Aortic smooth muscle cell (primary cell): ENCODE data around the gene GALC. TPM values are rescaled to one million over a fixed set of nuclear protein-coding genes. Genes with fewer than 3 reads are reported as not detected.

Source experiments
- total RNA-seq: library from RNA; depleted of rRNA; stranded (reverse); fragments of >200 nt; gene quantifications from 2 replicates; pipeline ENCODE4 v1.2.3, GENCODE V29; 2014

GALC gene
- total RNA-seq, result 30.8 and 36.7 TPM in 2 replicates

DNA sequence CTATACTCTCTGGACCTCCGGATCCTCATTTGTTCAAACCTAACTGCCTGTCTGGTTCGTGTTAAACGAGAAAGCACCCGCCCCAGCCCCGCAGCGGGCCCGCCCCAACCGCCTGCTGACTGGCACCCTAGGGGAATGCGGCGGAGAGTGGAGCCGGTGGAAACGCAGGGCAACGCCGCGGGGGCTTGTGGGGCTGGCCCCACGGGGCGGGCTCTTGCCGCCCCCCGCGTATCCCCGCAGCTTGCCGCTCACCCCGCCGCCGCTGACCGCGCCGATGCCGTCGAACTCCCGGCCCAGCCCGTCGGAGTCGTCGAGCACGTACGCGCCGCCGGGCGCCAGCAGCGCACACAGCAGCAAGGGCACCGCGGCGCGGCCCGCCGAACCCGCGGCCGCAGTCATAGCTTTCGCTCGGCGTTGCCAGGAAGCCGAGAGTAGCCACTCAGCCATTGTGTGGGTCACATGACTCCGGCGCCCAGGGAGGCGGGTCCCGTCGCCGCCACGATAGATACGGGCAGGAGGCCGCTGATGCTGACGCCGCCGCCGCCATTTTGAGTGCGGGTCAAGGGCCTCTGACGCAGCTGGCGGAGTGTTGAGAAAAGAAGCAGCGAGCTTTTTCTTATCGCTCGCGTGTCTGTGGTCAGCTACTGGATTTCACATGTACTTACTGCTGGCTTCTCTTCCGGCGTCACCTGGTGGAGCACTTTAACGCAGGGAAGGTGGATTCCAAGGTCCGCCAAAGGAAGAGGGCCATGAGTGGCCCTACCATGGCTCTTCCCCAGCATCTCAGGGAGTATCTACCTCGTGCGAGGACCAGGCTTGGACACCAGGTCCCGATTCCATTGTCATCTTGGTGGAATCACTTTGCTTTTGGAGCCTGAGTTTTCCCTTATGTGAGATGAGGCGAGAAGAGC, at the start of gene GALC:
Gene GALC (minus strand): TSS at position 465 of the 911 bp plus-strand sequence. CDS start 18 bp downstream, at position 447.

DNA sequence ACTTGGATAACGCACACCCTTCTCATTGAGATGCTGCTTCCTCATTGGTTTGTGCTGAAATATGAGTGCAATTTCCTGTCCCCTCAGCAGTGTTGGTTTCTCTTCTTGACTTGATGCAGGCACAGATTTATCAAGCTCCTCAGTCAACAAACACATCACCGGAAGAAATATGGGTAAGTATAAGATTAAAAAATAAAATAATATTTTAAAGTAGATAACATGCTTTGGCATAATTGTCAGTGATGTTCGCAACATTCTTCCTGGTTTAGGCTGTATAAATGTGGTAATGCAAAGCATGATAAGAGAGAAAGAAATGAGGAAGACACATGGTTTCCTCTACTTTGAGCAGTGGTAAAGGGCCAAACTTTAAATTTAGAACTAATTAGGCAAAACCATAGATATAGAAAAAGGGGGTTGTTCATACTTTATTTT, 12.1 kb upstream of the GALC start, which contains the start of gene GPR65:
Gene GPR65 (plus strand): TSS at position 86 of the 432 bp plus-strand sequence. CDS start 5,713 bp downstream, outside the sequence.

Other genes with a start within 250 kb of the GALC start
- gene GPR65, start 12.0 kb upstream of the GALC start, total RNA-seq, result 0.12 and 0.26 TPM in 2 replicates